ENCODE results near the gene DOK3.

Gene DOK3

GRCh38 chr5:177509381-177509951, at the start of gene DOK3:
Gene DOK3 (minus strand): TSS chr5:177509826. CDS start chr5:177509540, 286 bp downstream.
- DNase-seq (ENCODE audit: low read depth, low spot score) = no peak

GRCh38 chr5:177557796-177558195, 48.2 kb upstream of the DOK3 start:
- DNase-seq (ENCODE audit: low read depth, low spot score) = no peak

GRCh38 chr5:177557041-177557647, 47.5 kb upstream of the DOK3 start:
- DNase-seq (ENCODE audit: low read depth, low spot score) = no peak

GRCh38 chr5:177555665-177556064, 46.0 kb upstream of the DOK3 start:
- DNase-seq (ENCODE audit: low read depth, low spot score) = no peak

GRCh38 chr5:177555228-177555627, 45.6 kb upstream of the DOK3 start:
- DNase-seq (ENCODE audit: low read depth, low spot score) = no peak

- DNase-seq (ENCODE audit: low read depth, low spot score) = peak; percentile 96
These were observed 45.0 kb upstream of the DOK3 start, which contains the start of gene FAM193B for GRCh38 chr5:177554474-177555111. Gene FAM193B (minus strand): TSS chr5:177554563. CDS start chr5:177554458, 105 bp downstream.

GRCh38 chr5:177553671-177554429, 44.2 kb upstream of the DOK3 start:
- DNase-seq (ENCODE audit: low read depth, low spot score) = peak; percentile 49

GRCh38 chr5:177552839-177553455, 43.3 kb upstream of the DOK3 start:
- peak; percentile 35 for DNase-seq (ENCODE audit: low read depth, low spot score)

- DNase-seq (ENCODE audit: low read depth, low spot score) = no peak
These were observed 40.5 kb upstream of the DOK3 start for GRCh38 chr5:177550122-177550521.

- DNase-seq (ENCODE audit: low read depth, low spot score) = no peak
These were observed 38.9 kb upstream of the DOK3 start for GRCh38 chr5:177548495-177548894.

GRCh38 chr5:177547736-177548135, 38.1 kb upstream of the DOK3 start:
- no peak for DNase-seq (ENCODE audit: low read depth, low spot score)

GRCh38 chr5:177546258-177546741, 36.7 kb upstream of the DOK3 start:
- peak; percentile 88 for DNase-seq (ENCODE audit: low read depth, low spot score)

GRCh38 chr5:177545487-177546257, 36.0 kb upstream of the DOK3 start:
- no peak for DNase-seq (ENCODE audit: low read depth, low spot score)

GRCh38 chr5:177542816-177543465, 33.3 kb upstream of the DOK3 start:
- no peak for DNase-seq (ENCODE audit: low read depth, low spot score)

- DNase-seq (ENCODE audit: low read depth, low spot score) = no peak
These were observed 30.8 kb upstream of the DOK3 start for GRCh38 chr5:177540438-177540837.

- no peak for DNase-seq (ENCODE audit: low read depth, low spot score)
These were observed 29.8 kb upstream of the DOK3 start for GRCh38 chr5:177539411-177539810.

- no peak for DNase-seq (ENCODE audit: low read depth, low spot score)
These were observed 29.2 kb upstream of the DOK3 start for GRCh38 chr5:177538876-177539275.

GRCh38 chr5:177537389-177538361, 28.0 kb upstream of the DOK3 start:
- peak; percentile 45 for DNase-seq (ENCODE audit: low read depth, low spot score)

- DNase-seq (ENCODE audit: low read depth, low spot score) = no peak
These were observed 26.8 kb upstream of the DOK3 start for GRCh38 chr5:177536386-177536785.

All from ELF-1 (cell line).